ENCODE results near the gene PRR23A.

PRR23A gene

DNA sequence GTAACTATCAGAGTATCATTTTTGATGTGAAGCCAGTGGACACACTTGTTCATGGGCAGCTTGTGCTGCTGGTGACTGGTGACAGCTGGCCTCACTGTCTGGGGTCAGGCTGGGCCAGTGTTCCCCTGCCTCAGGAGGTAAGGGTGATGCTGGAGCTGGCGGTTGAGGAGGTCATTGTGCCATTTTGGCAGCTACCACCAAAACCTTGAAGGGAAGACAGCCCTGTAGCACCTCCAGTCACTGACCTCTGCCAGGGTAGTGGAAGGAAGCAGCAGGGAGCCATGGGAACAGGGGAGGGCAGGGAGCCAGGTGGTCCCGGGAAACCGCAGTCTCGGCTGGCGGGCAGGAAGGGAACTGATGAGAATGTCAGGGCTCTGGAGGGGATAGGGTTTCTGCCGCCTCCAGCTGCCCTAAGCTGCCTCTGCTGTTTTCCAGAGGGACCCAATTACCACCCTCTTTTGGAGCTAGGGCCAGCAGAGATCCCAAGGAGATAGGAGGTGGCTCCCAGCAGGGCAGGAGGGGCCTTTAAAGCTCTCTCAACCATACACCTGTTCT is 34.2 kb downstream of the PRR23A start:
- DNase-seq, result no peak

DNA sequence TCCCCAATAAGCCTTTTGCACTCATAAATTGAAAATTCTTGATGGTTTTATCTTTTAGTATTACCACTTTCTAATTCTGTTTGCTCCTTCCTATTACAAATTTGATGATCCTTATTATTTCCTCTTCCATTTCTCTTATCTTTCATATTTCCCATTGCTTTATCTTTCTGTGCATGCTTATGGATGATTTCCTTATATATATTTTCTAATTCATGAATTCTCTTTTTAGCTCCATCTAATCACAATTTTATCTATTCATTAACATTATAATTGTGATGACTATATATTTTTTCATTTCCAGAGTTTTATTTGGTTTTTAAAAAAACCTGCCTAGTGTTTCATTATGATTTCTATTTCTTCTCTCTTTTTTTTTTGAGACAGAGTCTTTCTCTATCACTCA is 41.1 kb downstream of the PRR23A start:
- DNase-seq, result no peak

DNA sequence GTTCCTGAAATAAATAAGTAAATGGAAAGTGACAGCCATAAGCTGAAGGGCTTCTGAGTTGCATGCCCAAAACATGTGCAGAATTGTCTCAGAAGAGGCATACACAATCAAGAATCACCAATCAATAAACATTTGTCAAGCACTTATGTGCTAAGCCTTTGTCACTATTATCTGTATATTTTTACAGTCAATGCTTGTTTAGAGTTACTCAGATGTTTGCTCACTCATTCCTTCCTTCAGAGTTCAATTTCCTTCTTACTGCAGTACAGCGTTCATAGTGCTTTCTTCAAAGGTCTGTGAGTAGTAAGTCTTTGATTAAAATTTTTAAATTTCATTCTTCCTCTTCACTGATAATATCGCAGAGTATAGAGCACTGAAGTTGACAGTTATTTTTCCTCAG is 41.8 kb downstream of the PRR23A start:
- no peak for DNase-seq

DNA sequence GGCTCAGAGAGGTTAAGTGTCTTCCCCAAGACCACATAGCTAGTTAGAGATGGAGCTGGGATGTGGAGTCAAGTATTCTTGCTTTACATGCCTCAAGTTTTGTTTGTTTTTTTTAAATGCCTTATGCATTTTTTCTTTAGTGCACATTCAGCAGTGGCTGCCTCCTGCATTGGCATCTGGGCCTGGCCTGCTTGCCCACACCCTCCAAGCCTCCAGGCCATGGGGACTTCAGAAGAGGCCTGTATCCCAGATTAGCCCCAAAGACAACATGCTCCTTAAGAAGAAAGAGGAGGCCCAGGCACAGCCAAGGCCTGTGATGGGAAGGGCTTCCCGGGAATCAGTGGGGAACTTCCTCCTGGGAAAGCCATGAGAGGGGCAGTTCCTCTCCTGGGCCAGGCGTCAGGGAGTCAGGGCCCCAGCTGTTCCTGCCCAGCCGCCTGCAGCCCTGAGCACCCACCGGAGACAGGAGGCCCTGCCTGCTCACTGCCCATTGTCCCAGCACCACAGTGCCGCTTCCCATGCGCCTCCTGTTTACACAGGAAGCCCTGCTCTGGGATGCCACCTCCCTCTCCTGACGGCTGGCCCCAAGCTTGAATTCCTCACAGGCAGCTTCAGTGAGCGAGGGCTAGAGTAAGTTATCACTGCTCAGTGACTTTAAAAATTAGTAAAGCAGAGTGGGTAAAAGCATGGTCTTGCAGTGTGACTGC is 43.1 kb downstream of the PRR23A start:
- no peak for DNase-seq

DNA sequence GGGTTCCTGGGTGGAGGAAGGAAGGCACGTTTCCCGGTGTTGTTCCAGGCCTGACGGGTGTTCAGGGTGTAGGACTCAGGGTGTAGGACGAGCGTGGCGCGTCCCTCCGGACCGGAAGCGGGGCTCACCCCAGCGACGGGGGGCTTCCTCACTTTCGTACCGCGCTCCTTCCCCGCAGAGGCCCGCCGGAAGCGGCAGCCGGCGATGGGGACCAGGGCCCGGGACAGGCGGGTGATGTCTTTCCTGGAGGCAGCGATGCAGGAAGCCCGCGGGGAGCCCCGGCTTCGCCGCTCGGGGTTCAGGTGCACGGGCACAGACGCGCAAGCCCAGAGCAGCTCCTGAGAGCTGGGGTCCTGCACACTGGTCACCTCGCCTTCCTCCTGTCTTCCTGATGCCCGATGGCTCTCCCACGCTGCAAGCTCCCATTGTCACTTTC is 45.6 kb downstream of the PRR23A start:
- DNase-seq, result peak; percentile 21

Data from stimulated activated CD4-positive, alpha-beta T cell treated with anti-CD3 and anti-CD28 coated beads, Interleukin-15, amount 100 ng/mL, for 24 hours (primary cell).